PC-3 (cell line): Measurements from ENCODE around the gene ADGRV1. TPM values are rescaled to one million over a fixed set of nuclear protein-coding genes. Genes with fewer than 3 reads are reported as not detected.

Experiments used
- ATAC-seq: fragments of 200-7000 bp; cut with Tn5 transposase; 2 replicates; pipeline ENCODE4 v1.9.1; 2020; ENCODE audit warnings: mild to moderate bottlenecking, moderate library complexity
- BruUV-seq: library from RNA; stranded (reverse); fragments of 400-500 nt; replicated peaks from 2 replicates; lab custom pipeline; 2021; lab: Mats Ljungman, UMichigan
- CTCF ChIA-PET: fragments of 300-600 bp; sonication (Branson Sonifier 250); formaldehyde crosslinking; loops from one replicate; lab custom pipeline; 2022; ENCODE audit warnings: antibody characterized with exemption; lab: Charles Lee
- POLR2A ChIA-PET: fragments of 300-600 bp; sonication (Branson Sonifier 250); formaldehyde crosslinking; loops from one replicate; lab custom pipeline; 2022; ENCODE audit warnings: antibody characterized with exemption; ENCODE audit not compliant: unreplicated experiment; lab: Charles Lee
- DNase-seq: peaks from one replicate; pipeline ENCODE4 v3.0.0-alpha.2; 2015
- H2AFZ ChIP-seq: fragments of 300-600 bp; sonication (generic); 2 replicates; pipeline ENCODE4 v1.6.0; 2016; ENCODE audit warnings: antibody characterized with exemption, low read length
- H3F3A ChIP-seq: fragments of 300-600 bp; sonication (generic); one replicate; pipeline ENCODE4 v1.6.0; 2017; ENCODE audit warnings: antibody characterized with exemption, low read length, control low read depth, mild to moderate bottlenecking; ENCODE audit not compliant: unreplicated experiment
- H3K27ac ChIP-seq: fragments of 300-600 bp; sonication (generic); 2 replicates; pipeline ENCODE4 v1.5.1; 2016; ENCODE audit warnings: mild to moderate bottlenecking, low read length
- H3K27me3 ChIP-seq: fragments of 300-600 bp; sonication (generic); 2 replicates; pipeline ENCODE4 v1.6.1; 2016; ENCODE audit warnings: low read length, mixed read lengths
- H3K36me3 ChIP-seq: fragments of 300-600 bp; sonication (generic); 2 replicates; pipeline ENCODE4 v1.6.1; 2016; ENCODE audit warnings: low read depth, mixed run types, low read length, mixed read lengths
- H3K4me1 ChIP-seq: fragments of 300-600 bp; sonication (generic); 2 replicates; pipeline ENCODE4 v1.5.1; 2016; ENCODE audit warnings: low read length; ENCODE audit not compliant: insufficient read depth
- H3K4me2 ChIP-seq: fragments of 300-600 bp; sonication (generic); 2 replicates; pipeline ENCODE4 v1.6.0; 2016; ENCODE audit warnings: low read length
- H3K4me3 ChIP-seq: fragments of 300-600 bp; sonication (generic); 2 replicates; pipeline ENCODE4 v1.5.1; 2016; ENCODE audit warnings: mild to moderate bottlenecking, low read length, mixed read lengths
- H3K79me2 ChIP-seq: fragments of 300-600 bp; sonication (generic); 2 replicates; pipeline ENCODE4 v1.6.1; 2017; ENCODE audit warnings: low read length, mixed read lengths
- H3K9ac ChIP-seq: fragments of 300-600 bp; sonication (generic); 2 replicates; pipeline ENCODE4 v1.6.0; 2016; ENCODE audit warnings: mild to moderate bottlenecking, low read length
- H3K9me2 ChIP-seq: fragments of 300-600 bp; sonication (generic); replicated peaks from 2 replicates; pipeline ENCODE4 v1.6.1; 2016; ENCODE audit warnings: mixed run types, low read length, mixed read lengths
- H3K9me3 ChIP-seq: fragments of 300-600 bp; sonication (generic); 2 replicates; pipeline ENCODE4 v1.6.1; 2016; ENCODE audit warnings: low read length, mixed read lengths
- H4K20me1 ChIP-seq: fragments of 300-600 bp; sonication (generic); 2 replicates; pipeline ENCODE4 v1.6.1; 2016; ENCODE audit warnings: low read length, mixed read lengths
- EZH2 ChIP-seq: fragments of 300-600 bp; sonication (generic); IDR thresholded peaks from one replicate; pipeline ENCODE4 v1.6.1; 2017; ENCODE audit warnings: antibody characterized with exemption, mild to moderate bottlenecking, low read length; ENCODE audit not compliant: unreplicated experiment
- EZH2phosphoT487 ChIP-seq: fragments of 300-600 bp; sonication (generic); IDR thresholded peaks from 2 replicates; pipeline ENCODE4 v1.6.1; 2018; ENCODE audit warnings: mild to moderate bottlenecking, antibody characterized with exemption, low read length, borderline replicate concordance
- intact Hi-C: fragments of 100-400 bp; cut with micrococcal nuclease; formaldehyde crosslinking; loops from 2 replicates; pipeline ENCODE4 v1.9.0; 2023
- total RNA-seq: library from RNA; depleted of rRNA; stranded (reverse); fragments of >200 nt; gene quantifications from 2 replicates; pipeline ENCODE4 v1.2.3, GENCODE V29; 2014
- TF ChIP-seq, protein P1 (sequence below): fragments of 300-600 bp; sonication (generic); conservative IDR thresholded peaks from 2 replicates; pipeline ENCODE4 v1.5.1; 2017; ENCODE audit warnings: antibody characterized with exemption, low read depth, mild to moderate bottlenecking, low read length

Gene ADGRV1
- total RNA-seq, 1 experiment from 2014 or later: 22.7 TPM

GRCh38 chr5:91136271-91136670 lies 577.7 kb downstream of the ADGRV1 start:
- peaks cover 51% of the 10 kb centered on the region for H3K4me1 ChIP-seq
- H3K79me2 ChIP-seq: no peaks in the 10 kb centered on the region
- H4K20me1 ChIP-seq: no peaks in the 10 kb centered on the region
- no peaks in the 10 kb centered on the region for H3K36me3 ChIP-seq
- H2AFZ ChIP-seq: no peak overlapping the region
- peaks cover 3% of the 10 kb centered on the region for H3F3A ChIP-seq
- no peak overlapping the region for H3K9ac ChIP-seq
- CTCF ChIA-PET: no interaction called here
- H3K9me2 ChIP-seq: no peaks in the 10 kb centered on the region
- BruUV-seq: no TSS peak
- no peak for TF ChIP-seq EZH2phosphoT487
- TF ChIP-seq, protein P1, sequence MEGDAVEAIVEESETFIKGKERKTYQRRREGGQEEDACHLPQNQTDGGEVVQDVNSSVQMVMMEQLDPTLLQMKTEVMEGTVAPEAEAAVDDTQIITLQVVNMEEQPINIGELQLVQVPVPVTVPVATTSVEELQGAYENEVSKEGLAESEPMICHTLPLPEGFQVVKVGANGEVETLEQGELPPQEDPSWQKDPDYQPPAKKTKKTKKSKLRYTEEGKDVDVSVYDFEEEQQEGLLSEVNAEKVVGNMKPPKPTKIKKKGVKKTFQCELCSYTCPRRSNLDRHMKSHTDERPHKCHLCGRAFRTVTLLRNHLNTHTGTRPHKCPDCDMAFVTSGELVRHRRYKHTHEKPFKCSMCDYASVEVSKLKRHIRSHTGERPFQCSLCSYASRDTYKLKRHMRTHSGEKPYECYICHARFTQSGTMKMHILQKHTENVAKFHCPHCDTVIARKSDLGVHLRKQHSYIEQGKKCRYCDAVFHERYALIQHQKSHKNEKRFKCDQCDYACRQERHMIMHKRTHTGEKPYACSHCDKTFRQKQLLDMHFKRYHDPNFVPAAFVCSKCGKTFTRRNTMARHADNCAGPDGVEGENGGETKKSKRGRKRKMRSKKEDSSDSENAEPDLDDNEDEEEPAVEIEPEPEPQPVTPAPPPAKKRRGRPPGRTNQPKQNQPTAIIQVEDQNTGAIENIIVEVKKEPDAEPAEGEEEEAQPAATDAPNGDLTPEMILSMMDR: peak; percentile 30; the same call in 1 of the 2 replicates
- TF ChIP-seq EZH2: no peak
- peak overlapping the region; percentile 61 for H3K4me2 ChIP-seq
- intact Hi-C loops: loop anchor here (1.0 to 5.0 kb wide), 2 partner anchors 9 to 89 kb away; no protein-coding TSS in a partner anchor
- H3K27me3 ChIP-seq: no peaks in the 10 kb centered on the region
- ATAC-seq (peak; percentile 98), DNase-seq (peak; percentile 91)
- no peaks in the 10 kb centered on the region for H3K9me3 ChIP-seq
- peak overlapping the region; percentile 64 for H3K27ac ChIP-seq
- H3K4me3 ChIP-seq: no peak overlapping the region
- POLR2A ChIA-PET: no interaction called here

DNA sequence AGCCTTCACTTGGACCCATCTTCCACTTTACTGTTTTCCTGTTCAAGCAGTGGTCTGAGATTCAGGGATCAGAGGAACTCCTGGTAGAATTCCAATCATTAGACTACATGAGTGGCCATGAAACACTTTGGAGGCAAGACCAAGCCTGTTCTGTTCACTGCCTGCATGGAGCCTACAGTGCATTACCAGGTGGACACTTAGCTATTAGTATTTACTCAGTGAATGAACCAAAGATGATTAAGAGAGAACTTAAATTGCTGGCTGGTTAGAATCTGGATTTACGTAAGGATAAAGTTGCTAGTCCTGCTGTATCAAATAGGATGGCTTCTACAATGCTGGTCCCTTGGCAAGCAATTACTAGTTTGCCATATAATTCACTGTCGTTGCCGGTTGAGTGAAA lies 579.0 kb downstream of the ADGRV1 start:
- peaks cover 3% of the 10 kb centered on the region for H3F3A ChIP-seq
- BruUV-seq: no TSS peak
- H3K27ac ChIP-seq: no peak overlapping the region
- H3K9ac ChIP-seq: no peak overlapping the region
- POLR2A ChIA-PET: interaction anchor here (0.6 kb wide), 1 partner anchor 119 kb away, joined by 3 read pairs; no protein-coding TSS in a partner anchor
- H3K4me2 ChIP-seq: no peak overlapping the region
- no peaks in the 10 kb centered on the region for H3K27me3 ChIP-seq
- intact Hi-C loops: loop anchor here (5.0 kb wide), 1 partner anchor 90 kb away; no protein-coding TSS in a partner anchor
- ATAC-seq (no peak), DNase-seq (no peak)
- no peaks in the 10 kb centered on the region for H4K20me1 ChIP-seq
- no peaks in the 10 kb centered on the region for H3K9me3 ChIP-seq
- no peak for TF ChIP-seq EZH2
- TF ChIP-seq EZH2phosphoT487: no peak
- TF ChIP-seq, protein P1: no peak
- CTCF ChIA-PET: no interaction called here
- no peaks in the 10 kb centered on the region for H3K79me2 ChIP-seq
- H3K4me1 ChIP-seq: peaks cover 44% of the 10 kb centered on the region
- no peak overlapping the region for H3K4me3 ChIP-seq
- no peaks in the 10 kb centered on the region for H3K9me2 ChIP-seq
- H2AFZ ChIP-seq: no peak overlapping the region
- H3K36me3 ChIP-seq: no peaks in the 10 kb centered on the region

GRCh38 chr5:91139572-91140200 lies 581.1 kb downstream of the ADGRV1 start:
- Histone ChIP-seq H3K4me3 (no peak overlapping the region), H3K27me3 (no peaks in the 10 kb centered on the region), H3K4me1 (peaks cover 40% of the 10 kb centered on the region), H3K9me3 (no peaks in the 10 kb centered on the region), H3K79me2 (no peaks in the 10 kb centered on the region), H2AFZ (no peak overlapping the region), H3K9me2 (no peaks in the 10 kb centered on the region), H3K36me3 (no peaks in the 10 kb centered on the region), H3K4me2 (no peak overlapping the region), H3F3A (peaks cover 3% of the 10 kb centered on the region), H4K20me1 (no peaks in the 10 kb centered on the region), H3K9ac (no peak overlapping the region), H3K27ac (no peak overlapping the region)
- DNase-seq: no peak
- CTCF ChIA-PET: no interaction called here
- POLR2A ChIA-PET: no interaction called here
- intact Hi-C loops: loop anchor here (5.0 kb wide), 1 partner anchor 92 kb away; no protein-coding TSS in a partner anchor
- no TSS peak for BruUV-seq
- TF ChIP-seq EZH2 (no peak), EZH2phosphoT487 (no peak)
- TF ChIP-seq, protein P1: no peak
- no peak for ATAC-seq
